Common myeloid progenitor, CD34-positive (primary cell): ENCODE measurements around the gene CPSF3.

Experiments
- CTCF ChIA-PET: fragments of 350-600 bp; sonication (Branson Sonifier 250); formaldehyde crosslinking; loops from one replicate; lab custom pipeline; 2021; ENCODE audit warnings: antibody characterized with exemption; lab: Charles Lee
- POLR2A ChIA-PET: fragments of 350-600 bp; sonication (Branson Sonifier 250); formaldehyde crosslinking; loops from one replicate; lab custom pipeline; 2021; ENCODE audit warnings: antibody characterized with exemption; lab: Charles Lee
- DNase-seq, 3 donors: peaks; one replicate each; pipeline versions ENCODE4 v3.0.0 to v3.0.0-alpha.2; 2013
- H3K27ac ChIP-seq, 2 experiments: 1 replicate in 1 of 2; 2 replicates in 1 of 2; pipeline ENCODE4 v1.7.0; 2013; ENCODE audit warnings: inconsistent platforms in 2 of 2, low read length in 2 of 2, mild to moderate bottlenecking in 2 of 2, low read depth in 1 of 2, moderate library complexity in 1 of 2; ENCODE audit not compliant: severe bottlenecking in 2 of 2, insufficient read depth in 1 of 2, poor library complexity in 1 of 2
- H3K27me3 ChIP-seq, 5 experiments: replicated peaks in 2 of 5; 1 replicate in 3 of 5; 2 replicates in 2 of 5; pipeline versions ENCODE4 v1.6.1 to v1.7.0; 2013; ENCODE audit warnings: low read length in 4 of 5, mild to moderate bottlenecking in 2 of 5, moderate library complexity in 2 of 5, inconsistent platforms in 1 of 5; ENCODE audit not compliant: insufficient read depth in 5 of 5, control insufficient read depth in 4 of 5
- H3K36me3 ChIP-seq, 4 experiments: 1 replicate in 2 of 4; 2 replicates in 2 of 4; pipeline versions ENCODE4 v1.6.1 to v1.7.0; 2013; ENCODE audit warnings: low read length in 3 of 4, control low read depth in 1 of 4, mild to moderate bottlenecking in 1 of 4; ENCODE audit not compliant: control insufficient read depth in 4 of 4, insufficient read depth in 4 of 4
- H3K4me1 ChIP-seq, 4 experiments: 1 replicate in 3 of 4; 2 replicates in 1 of 4; pipeline versions ENCODE4 v1.6.1 to v1.7.1; 2013; ENCODE audit warnings: low read length in 3 of 4, mild to moderate bottlenecking in 3 of 4, control low read depth in 1 of 4, inconsistent platforms in 1 of 4, moderate library complexity in 1 of 4; ENCODE audit not compliant: control insufficient read depth in 4 of 4, insufficient read depth in 4 of 4; ENCODE audit errors: control extremely low read depth in 1 of 4
- H3K4me3 ChIP-seq, 7 experiments: 1 replicate in 4 of 7; 2 replicates in 3 of 7; pipeline versions ENCODE4 v1.5.1 to v1.7.0; 2013; ENCODE audit warnings: mild to moderate bottlenecking in 7 of 7, low read length in 6 of 7, moderate library complexity in 6 of 7, inconsistent platforms in 2 of 7, low read depth in 2 of 7, control low read depth in 1 of 7; ENCODE audit not compliant: insufficient read depth in 4 of 7, control insufficient read depth in 1 of 7; ENCODE audit errors: extremely low read depth in 1 of 7
- H3K9me3 ChIP-seq, 5 experiments: 1 replicate in 4 of 5; 2 replicates in 1 of 5; pipeline versions ENCODE4 v1.6.1 to v1.7.1; 2013; ENCODE audit warnings: low read length in 4 of 5, mild to moderate bottlenecking in 2 of 5, inconsistent platforms in 1 of 5, low read depth in 1 of 5, moderate library complexity in 1 of 5; ENCODE audit not compliant: control insufficient read depth in 4 of 5, insufficient read depth in 2 of 5; ENCODE audit errors: control extremely low read depth in 1 of 5
- WGBS: methylation state at CpG from one replicate; pipeline ENCODE4 v1.1.5; 2013; ENCODE audit not compliant: insufficient coverage; 5-methylcytosine and 5-hydroxymethylcytosine counted together

The CPSF3 gene

GRCh38 chr2:9380702-9381628 is 42.5 kb upstream of the CPSF3 start:
- H3K4me1 ChIP-seq = peaks cover 0 to 13% (median under 1%) of the 10 kb centered on the region in 4 experiments

DNA sequence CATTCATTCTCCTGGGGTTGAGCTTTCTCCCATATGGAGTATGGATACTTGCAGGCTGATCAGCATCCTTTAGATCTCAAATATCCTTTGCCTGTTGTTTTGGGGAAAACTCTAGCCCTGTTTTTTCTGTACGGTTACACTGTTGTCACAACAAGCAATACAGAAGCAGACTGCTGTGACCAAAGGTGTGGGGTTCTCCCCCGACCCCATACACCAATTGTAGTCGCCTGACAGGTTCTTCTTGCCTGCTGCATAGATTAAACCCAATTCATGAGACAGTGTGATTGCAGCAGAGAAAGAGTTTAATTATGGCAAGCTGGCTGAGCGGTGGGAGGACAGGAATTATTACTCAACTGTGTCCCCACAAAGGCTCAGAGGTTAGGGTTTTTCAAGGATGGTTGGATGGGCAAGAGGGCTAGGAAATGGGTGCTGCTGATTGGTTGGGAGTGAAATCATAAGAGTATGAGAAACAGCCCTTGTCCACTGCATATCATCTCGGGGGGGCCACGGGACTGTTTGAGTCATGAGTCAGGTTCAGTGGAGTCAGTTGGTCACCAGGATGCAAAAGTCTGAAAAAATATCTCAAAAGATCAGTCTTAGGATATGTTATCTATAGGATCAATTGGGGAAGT is 40.7 kb upstream of the CPSF3 start:
- DNase-seq = no peak
- H3K27ac ChIP-seq = no peak overlapping the region
- H3K27me3 ChIP-seq = no peaks in the 10 kb centered on the region
- peaks cover 0 to 16% (median under 1%) of the 10 kb centered on the region in 4 experiments for H3K36me3 ChIP-seq
- POLR2A ChIA-PET = no interaction called here
- no peak overlapping the region for H3K4me3 ChIP-seq
- CTCF ChIA-PET = interaction anchor here (1.4 kb wide), 1 partner anchor 14 kb away, joined by 4 read pairs; no protein-coding TSS in a partner anchor
- H3K4me1 ChIP-seq = peaks cover 0 to 8% (median 0%) of the 10 kb centered on the region in 4 experiments
- WGBS = 100% methylated on average over 3 of the region's 6 CpGs
- no peaks in the 10 kb centered on the region for H3K9me3 ChIP-seq

More at GRCh38 chr2:9380702-9381628, 42.5 kb upstream of the CPSF3 start:
- ChIA-PET CTCF (interaction anchor here (1.2 to 2.7 kb wide), 3 partner anchors 10 to 243 kb away, joined by 3 to 9 read pairs (median 4); no protein-coding TSS in a partner anchor), POLR2A (no interaction called here)
- Histone ChIP-seq H3K9me3 (no peaks in the 10 kb centered on the region), H3K36me3 (peaks cover 0 to 18% (median 0%) of the 10 kb centered on the region in 4 experiments), H3K27me3 (no peaks in the 10 kb centered on the region), H3K27ac (no peak overlapping the region), H3K4me3 (no peak overlapping the region)
- WGBS = 95% methylated on average over 17 of the region's 18 CpGs
- peak in 2 of 3 donors; percentile 6 to 7 for DNase-seq

DNA sequence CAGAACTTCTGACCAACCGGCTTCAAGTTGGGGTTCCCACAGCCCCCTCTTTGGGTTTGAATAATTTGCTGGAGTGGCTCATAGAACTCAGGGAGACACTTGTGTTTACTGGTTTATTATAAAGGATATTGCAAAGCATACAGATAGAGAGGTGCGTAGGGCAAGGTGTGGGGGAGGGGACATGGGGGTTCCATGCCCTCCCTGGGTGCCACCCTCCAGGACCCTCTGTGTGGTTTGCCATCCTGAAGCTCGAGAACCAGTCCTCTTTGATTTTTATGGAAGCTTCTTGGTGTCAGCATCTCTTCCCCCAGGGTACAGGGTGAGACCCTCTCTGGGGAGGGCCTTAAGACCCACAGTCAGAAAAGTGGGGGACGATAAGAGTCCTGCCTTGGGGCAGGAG is 38.9 kb upstream of the CPSF3 start:
- H3K27me3 ChIP-seq = no peaks in the 10 kb centered on the region
- no peaks in the 10 kb centered on the region for H3K9me3 ChIP-seq
- no peak overlapping the region for H3K4me3 ChIP-seq
- ChIA-PET CTCF (interaction anchor here (1.2 kb wide), 1 partner anchor 10 kb away, joined by 3 read pairs; no protein-coding TSS in a partner anchor), POLR2A (no interaction called here)
- WGBS = 100% methylated on average over 2 of the region's 4 CpGs
- peaks cover 0 to 19% (median 4%) of the 10 kb centered on the region in 4 experiments for H3K36me3 ChIP-seq
- no peak for DNase-seq
- H3K27ac ChIP-seq = no peak overlapping the region
- peaks cover 0 to 7% (median 0%) of the 10 kb centered on the region in 4 experiments for H3K4me1 ChIP-seq

GRCh38 chr2:9385841-9386240 is 37.6 kb upstream of the CPSF3 start:
- H3K27ac ChIP-seq = no peak overlapping the region
- ChIA-PET POLR2A (interaction anchor here (0.7 kb wide), 1 partner anchor 981 kb away, joined by 3 read pairs; no protein-coding TSS in a partner anchor), CTCF (no interaction called here)
- no peak for DNase-seq
- no peaks in the 10 kb centered on the region for H3K27me3 ChIP-seq
- peaks cover 0 to 18% (median 5%) of the 10 kb centered on the region in 4 experiments for H3K36me3 ChIP-seq
- WGBS = 89% methylated on average over 2 of the region's 6 CpGs
- H3K4me3 ChIP-seq = no peak overlapping the region
- H3K4me1 ChIP-seq = peaks cover 0 to 7% (median 0%) of the 10 kb centered on the region in 4 experiments
- no peaks in the 10 kb centered on the region for H3K9me3 ChIP-seq

GRCh38 chr2:9388199-9388681 is 35.2 kb upstream of the CPSF3 start:
- H3K4me1 ChIP-seq = no peaks in the 10 kb centered on the region
- no peaks in the 10 kb centered on the region for H3K9me3 ChIP-seq
- CTCF ChIA-PET = no interaction called here
- 95% methylated on average over 7 of the region's 11 CpGs for WGBS
- H3K27ac ChIP-seq = no peak overlapping the region
- DNase-seq = no peak
- H3K36me3 ChIP-seq = peaks cover 0 to 16% (median 6%) of the 10 kb centered on the region in 4 experiments
- H3K4me3 ChIP-seq = no peak overlapping the region
- POLR2A ChIA-PET = no interaction called here
- no peaks in the 10 kb centered on the region for H3K27me3 ChIP-seq

- Histone ChIP-seq H3K27me3 (no peaks in the 10 kb centered on the region), H3K4me3 (no peak overlapping the region), H3K36me3 (peaks cover 0 to 17% (median 6%) of the 10 kb centered on the region in 4 experiments), H3K27ac (no peak overlapping the region), H3K4me1 (no peaks in the 10 kb centered on the region), H3K9me3 (no peaks in the 10 kb centered on the region)
- ChIA-PET POLR2A (no interaction called here), CTCF (interaction anchor here (0.9 kb wide), 1 partner anchor 8 kb away, joined by 3 read pairs; no protein-coding TSS in a partner anchor)
- WGBS = 96% methylated on average over 28 of the region's 28 CpGs
- DNase-seq = no peak
Measured at GRCh38 chr2:9388950-9389911, 34.2 kb upstream of the CPSF3 start.
